ENCODE results near the gene NR1H3. TPM values are rescaled to one million over a fixed set of nuclear protein-coding genes. Genes with fewer than 3 reads are reported as not detected.

The NR1H3 gene
- total RNA-seq, 6 experiments from 2014 or later = 61.5 to 82.9 (median 67.3) TPM

DNA sequence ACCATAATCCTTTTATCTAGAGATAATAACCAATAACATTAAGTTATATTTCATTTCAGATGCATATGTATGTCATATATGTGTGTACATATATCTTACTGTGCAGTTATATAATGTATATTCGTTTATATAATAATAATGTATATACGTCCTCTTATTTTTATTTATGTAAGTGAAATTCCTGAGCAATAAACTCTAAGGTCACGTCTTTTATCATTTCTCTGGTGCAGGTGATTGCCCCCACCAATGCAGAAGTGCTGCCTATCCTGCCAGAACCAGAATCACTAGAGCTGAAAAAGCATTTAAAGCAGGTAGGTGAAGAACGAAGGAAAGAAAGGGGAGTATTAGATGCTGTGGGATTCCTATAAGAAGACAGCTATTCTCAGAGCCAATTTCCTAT lies 21.0 kb downstream of the NR1H3 start:
- 93% methylated on average over 4 of the region's 4 CpGs for whole genome bisulfite sequencing (ENCODE audit: insufficient coverage, low coverage, low lambda C conversion rate, missing lambda C conversion rate)
- DNase-seq (no peak), ATAC-seq (no peak)
- no peaks in the 10 kb centered on the region for H3K27me3 ChIP-seq
- peaks cover 19 to 86% (median 38%) of the 10 kb centered on the region in 4 donors for H3K36me3 ChIP-seq
- no peak overlapping the region for H3K4me3 ChIP-seq
- H3K9me3 ChIP-seq = no peaks in the 10 kb centered on the region
- peaks cover 0 to 11% (median 5%) of the 10 kb centered on the region in 4 donors for H3K4me1 ChIP-seq
- TF ChIP-seq, protein P1, sequence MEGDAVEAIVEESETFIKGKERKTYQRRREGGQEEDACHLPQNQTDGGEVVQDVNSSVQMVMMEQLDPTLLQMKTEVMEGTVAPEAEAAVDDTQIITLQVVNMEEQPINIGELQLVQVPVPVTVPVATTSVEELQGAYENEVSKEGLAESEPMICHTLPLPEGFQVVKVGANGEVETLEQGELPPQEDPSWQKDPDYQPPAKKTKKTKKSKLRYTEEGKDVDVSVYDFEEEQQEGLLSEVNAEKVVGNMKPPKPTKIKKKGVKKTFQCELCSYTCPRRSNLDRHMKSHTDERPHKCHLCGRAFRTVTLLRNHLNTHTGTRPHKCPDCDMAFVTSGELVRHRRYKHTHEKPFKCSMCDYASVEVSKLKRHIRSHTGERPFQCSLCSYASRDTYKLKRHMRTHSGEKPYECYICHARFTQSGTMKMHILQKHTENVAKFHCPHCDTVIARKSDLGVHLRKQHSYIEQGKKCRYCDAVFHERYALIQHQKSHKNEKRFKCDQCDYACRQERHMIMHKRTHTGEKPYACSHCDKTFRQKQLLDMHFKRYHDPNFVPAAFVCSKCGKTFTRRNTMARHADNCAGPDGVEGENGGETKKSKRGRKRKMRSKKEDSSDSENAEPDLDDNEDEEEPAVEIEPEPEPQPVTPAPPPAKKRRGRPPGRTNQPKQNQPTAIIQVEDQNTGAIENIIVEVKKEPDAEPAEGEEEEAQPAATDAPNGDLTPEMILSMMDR (IDR thresholded peaks at IDR 0.05) = no peak
- TF ChIP-seq POLR2A (IDR thresholded peaks at IDR 0.05) = no peak
- H3K27ac ChIP-seq = no peak overlapping the region
- intact Hi-C loops (cut with DNase I) = loop anchor here in 1 of 2 donors (10.0 kb wide), 1 partner anchor 66 kb away; no protein-coding TSS in a partner anchor

DNA sequence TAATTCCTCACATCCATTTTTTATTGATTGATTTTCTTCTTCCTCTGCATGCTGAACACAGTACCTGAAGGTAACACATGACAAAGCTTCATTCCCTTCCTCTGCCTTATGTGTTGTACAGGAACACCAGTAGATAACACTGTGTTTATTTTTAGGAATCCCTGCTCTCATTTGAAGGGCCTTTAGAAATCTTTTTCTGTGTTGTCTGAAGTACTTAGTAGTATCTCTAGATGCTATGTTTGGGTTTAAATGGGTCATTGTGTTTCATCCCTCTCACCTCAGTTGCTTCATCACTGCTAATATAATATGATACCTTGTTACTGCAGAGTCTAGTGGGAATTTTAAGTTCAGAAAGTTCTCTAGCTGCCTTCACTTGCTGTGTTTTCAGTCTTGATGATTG lies 22.3 kb downstream of the NR1H3 start:
- intact Hi-C loops (cut with DNase I) = no loop called here
- peaks cover 17 to 86% (median 45%) of the 10 kb centered on the region in 4 donors for H3K36me3 ChIP-seq

DNA sequence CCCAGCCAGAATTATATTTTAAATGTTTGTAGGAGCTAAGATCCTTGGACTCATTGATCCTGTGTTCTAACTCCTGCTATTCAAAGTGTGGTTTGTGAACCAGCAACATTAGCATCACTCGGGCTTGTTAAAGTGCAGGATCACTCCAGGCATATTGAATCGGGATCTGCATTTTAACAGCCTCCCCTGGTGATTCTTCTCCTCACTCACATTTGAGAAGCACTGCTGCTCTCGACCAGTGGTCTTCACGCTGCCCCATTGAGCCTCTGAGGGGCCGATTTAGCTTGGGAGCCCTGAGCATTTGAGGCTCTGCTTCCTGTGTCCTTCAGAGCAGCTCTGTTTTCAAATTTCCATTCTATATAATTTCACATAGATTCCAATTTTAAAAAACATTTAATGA lies 23.1 kb downstream of the NR1H3 start:
- peaks cover 10 to 86% (median 46%) of the 10 kb centered on the region in 4 donors for H3K36me3 ChIP-seq
- TF ChIP-seq POLR2A (IDR thresholded peaks at IDR 0.05) = no peak
- TF ChIP-seq, protein P1 (IDR thresholded peaks at IDR 0.05) = no peak
- no peak for DNase-seq
- H3K27me3 ChIP-seq = no peaks in the 10 kb centered on the region
- WGBS (ENCODE audit: insufficient coverage, low coverage, low lambda C conversion rate, missing lambda C conversion rate) = 73% methylated on average over 5 of the region's 5 CpGs
- no peak for ATAC-seq
- no peak overlapping the region for H3K4me3 ChIP-seq
- intact Hi-C loops (cut with DNase I) = no loop called here
- H3K9me3 ChIP-seq = no peaks in the 10 kb centered on the region
- peaks cover 0 to 11% (median 5%) of the 10 kb centered on the region in 4 donors for H3K4me1 ChIP-seq
- no peak overlapping the region for H3K27ac ChIP-seq

More for the DNA sequence above, 22.3 kb downstream of the NR1H3 start:
- DNase-seq (no peak), ATAC-seq (no peak)
- Histone ChIP-seq H3K9me3 (no peaks in the 10 kb centered on the region), H3K27ac (no peak overlapping the region), H3K4me1 (peaks cover 0 to 11% (median 5%) of the 10 kb centered on the region in 4 donors), H3K4me3 (no peak overlapping the region), H3K27me3 (no peaks in the 10 kb centered on the region)
- TF ChIP-seq, protein P1 (IDR thresholded peaks at IDR 0.05) = no peak

DNA sequence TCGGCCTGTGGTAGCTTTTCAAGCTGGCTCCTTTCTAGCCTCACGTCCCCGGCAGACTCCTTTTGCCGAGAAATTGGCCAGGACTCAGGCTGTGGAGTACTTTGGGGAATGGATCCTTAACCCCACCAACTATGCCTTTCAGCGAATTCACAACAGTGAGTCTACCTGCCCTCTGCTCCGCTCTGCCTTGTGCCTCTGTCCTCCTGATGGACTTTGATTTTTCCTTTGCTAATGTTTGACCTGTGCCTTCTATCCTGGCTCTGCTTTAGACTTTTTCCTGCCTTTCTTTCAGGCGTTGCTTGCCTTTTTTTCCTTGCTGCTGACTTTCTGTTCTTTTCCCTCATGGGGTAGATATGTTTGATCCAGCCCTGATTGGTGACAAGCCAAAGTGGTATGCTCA lies 24.7 kb downstream of the NR1H3 start:
- Histone ChIP-seq H3K4me3 (no peak overlapping the region), H3K36me3 (peaks cover 3 to 81% (median 39%) of the 10 kb centered on the region in 4 donors), H3K9me3 (no peaks in the 10 kb centered on the region), H3K27me3 (no peaks in the 10 kb centered on the region), H3K27ac (peak overlapping the region in 2 of 3 donors; percentile 54 to 62), H3K4me1 (peaks cover 0 to 11% (median 5%) of the 10 kb centered on the region in 4 donors)
- 40% methylated on average over 6 of the region's 7 CpGs for WGBS (ENCODE audit: insufficient coverage, low coverage, low lambda C conversion rate, missing lambda C conversion rate)
- intact Hi-C loops (cut with DNase I) = no loop called here
- DNase-seq (no peak), ATAC-seq (peak; percentile 92 to 98 (median 94))
- TF ChIP-seq, protein P1 (IDR thresholded peaks at IDR 0.05) = no peak
- TF ChIP-seq POLR2A (IDR thresholded peaks at IDR 0.05) = no peak

DNA sequence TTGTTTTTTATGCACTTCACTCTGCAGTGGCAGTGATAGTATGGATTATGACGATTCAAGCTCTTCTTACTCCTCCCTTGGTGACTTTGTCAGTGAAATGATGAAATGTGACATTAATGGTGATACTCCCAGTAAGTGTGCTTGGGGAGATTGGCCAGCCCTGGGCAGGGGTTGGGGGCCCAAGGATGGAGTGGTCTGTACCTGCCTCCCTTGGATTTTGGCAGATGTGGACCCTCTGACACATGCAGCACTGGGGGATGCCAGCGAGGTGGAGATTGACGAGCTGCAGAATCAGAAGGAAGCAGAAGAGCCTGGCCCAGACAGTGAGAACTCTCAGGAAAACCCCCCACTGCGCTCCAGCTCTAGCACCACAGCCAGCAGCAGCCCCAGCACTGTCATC lies 26.4 kb downstream of the NR1H3 start:
- Histone ChIP-seq H3K9me3 (no peaks in the 10 kb centered on the region), H3K27me3 (no peaks in the 10 kb centered on the region), H3K36me3 (peaks cover 0 to 79% (median 40%) of the 10 kb centered on the region in 4 donors), H3K4me1 (peaks cover 0 to 11% (median 5%) of the 10 kb centered on the region in 4 donors), H3K27ac (no peak overlapping the region), H3K4me3 (no peak overlapping the region)
- DNase-seq (no peak), ATAC-seq (no peak)
- TF ChIP-seq, protein P1 (IDR thresholded peaks at IDR 0.05) = no peak
- no peak for TF ChIP-seq POLR2A (IDR thresholded peaks at IDR 0.05)
- intact Hi-C loops (cut with DNase I) = no loop called here
- WGBS (ENCODE audit: insufficient coverage, low coverage, low lambda C conversion rate, missing lambda C conversion rate) = 100% methylated on average over 1 of the region's 4 CpGs

Measured in right lobe of liver (tissue), 6 donors.